ENCODE measurements around the gene LMO7.

LMO7 gene

DNA sequence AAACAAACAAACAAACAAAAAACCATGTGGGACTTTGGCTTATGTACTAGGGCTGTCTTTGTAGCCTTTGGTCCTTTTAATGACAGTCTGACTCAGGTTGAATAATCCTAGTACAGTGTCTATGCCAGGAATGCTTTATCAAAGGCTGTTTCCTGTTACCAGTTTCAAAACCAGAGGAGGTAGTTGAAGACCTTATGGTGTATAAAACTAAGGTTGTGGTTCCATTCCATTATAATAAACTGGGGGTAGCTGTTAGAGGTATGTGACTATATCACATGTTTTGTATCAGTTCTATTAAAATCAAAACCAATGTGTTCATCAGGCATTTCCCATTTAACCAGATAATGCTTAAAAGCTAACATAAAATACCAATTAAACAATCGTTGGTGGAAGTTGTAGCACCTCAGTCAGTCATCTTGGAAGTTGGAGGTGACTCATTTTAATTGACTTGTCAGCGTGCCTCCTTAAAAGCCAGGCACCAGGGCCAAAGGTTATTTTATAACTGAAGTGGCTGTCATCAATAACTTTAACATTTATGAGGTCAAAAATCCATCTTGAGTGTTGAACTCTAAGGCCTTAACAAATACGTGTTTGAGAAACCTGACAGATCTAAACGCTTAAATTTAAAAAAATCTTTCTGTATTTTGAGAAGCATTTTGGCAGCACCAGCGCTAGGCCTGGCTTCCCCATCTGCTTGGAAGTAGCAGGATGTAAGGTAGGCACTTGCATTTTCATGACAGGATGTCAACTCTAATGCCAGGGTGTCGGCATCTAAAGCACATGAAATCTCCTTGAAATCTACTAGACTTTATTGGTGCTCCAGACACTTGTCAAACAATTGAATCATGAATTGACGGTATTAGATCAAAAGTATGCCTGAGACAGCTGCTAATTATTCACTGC, 162.5 kb downstream of the LMO7 start:
- DNase-seq (ENCODE audit: low read depth in 4 of 4, low spot score in 1 of 4), result no peak

DNA sequence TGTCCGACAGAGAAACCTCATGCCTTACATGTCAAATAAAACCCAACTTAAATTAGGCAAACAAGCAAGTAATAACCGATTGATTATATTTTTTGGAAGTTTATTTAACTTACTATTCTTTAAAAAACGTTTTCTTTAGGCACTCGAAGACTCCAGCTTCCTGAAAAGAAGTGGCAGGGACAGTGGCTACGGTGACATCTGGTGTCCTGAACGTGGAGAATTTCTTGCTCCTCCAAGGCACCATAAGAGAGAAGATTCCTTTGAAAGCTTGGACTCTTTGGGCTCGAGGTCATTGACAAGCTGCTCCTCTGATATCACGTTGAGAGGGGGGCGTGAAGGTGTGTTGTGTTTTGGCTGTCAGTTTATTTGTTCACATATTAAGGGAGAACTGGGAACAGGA, 164.4 kb downstream of the LMO7 start:
- DNase-seq (ENCODE audit: low read depth in 4 of 4, low spot score in 1 of 4), result no peak

DNA sequence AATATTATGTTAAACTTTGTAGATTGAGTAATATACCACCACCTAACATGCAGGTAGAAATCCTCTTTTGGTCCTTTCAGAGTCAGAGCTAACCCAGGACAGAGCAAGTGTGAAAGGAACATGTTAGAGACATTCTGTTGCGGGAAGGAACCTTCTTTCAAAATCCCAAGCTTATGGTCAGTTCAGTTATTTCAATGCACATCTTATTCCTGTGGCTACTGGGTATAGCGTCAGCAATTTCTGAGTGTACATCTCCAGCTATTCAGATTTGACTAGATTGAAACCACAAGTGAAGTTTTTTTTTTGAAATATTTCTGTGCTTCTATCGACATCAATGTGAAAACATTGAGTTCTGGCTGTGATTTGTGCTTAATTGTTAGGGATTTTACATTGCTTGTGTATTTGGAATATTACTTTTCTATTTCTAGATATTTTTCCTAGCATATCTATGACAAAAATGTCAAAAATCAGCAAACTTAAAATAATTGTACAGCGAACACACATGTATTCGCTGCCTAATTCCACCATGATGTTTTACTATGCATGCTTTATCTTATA, 165.3 kb downstream of the LMO7 start:
- DNase-seq (ENCODE audit: low read depth in 4 of 4, low spot score in 1 of 4), result no peak

DNA sequence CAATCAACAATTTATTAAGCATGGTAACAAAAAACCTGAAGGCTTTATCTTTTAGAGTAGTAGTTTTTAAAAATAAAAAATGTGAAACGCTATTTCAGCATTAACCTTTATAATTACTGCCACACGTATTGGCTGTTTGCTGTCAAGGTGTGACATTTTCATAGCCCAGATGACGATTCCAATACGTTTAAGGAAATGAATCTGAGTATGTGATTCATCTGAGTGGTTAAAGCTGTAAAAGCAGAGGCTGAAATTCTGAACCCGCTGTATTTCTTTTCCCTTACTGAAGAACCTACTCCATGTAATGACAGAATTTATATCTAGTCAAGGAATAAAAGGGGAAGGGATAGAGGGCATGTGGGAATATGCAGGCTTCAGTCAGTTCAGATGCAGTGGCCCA, 166.0 kb downstream of the LMO7 start:
- no peak for DNase-seq (ENCODE audit: low read depth in 4 of 4, low spot score in 1 of 4)

DNA sequence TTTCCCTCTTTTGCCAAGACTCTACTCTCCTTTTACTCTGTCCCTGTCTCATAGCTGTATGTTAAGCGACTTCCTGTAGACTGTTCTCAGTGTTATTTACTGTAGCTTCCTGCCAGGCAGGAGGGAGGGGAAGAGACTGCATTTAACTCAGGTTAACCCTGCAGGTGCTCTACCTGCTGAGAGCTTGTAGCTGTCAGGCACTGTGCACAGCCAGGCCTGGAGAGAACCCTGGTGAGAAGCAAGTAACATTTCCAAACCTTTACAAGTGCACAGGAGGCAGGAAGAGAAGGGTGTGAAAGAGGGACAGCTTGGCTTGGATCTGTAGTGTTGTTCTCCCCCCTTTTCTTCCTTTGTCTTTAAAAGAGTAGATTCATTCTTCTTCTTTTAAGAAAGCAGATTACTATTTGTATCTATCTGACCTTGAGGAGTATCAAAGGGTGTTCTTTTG, 167.1 kb downstream of the LMO7 start:
- no peak for DNase-seq (ENCODE audit: low read depth in 4 of 4, low spot score in 1 of 4)

DNA sequence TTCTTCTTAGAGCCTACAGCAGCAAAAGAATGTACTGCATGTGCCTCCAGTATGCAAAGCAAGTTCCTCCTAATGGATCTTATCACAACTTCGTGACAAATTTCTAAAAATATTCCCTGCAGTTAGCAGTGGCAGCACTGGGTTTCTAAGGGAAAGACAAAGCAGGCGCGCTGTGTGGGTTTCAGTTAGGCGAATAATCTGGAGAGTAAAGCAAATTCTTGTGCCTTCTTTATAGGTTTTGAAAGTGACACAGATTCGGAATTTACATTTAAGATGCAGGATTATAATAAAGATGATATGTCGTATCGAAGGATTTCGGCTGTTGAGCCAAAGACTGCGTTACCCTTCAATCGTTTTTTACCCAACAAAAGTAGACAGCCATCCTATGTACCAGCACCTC, 167.9 kb downstream of the LMO7 start:
- no peak for DNase-seq (ENCODE audit: low read depth in 4 of 4, low spot score in 1 of 4)

DNA sequence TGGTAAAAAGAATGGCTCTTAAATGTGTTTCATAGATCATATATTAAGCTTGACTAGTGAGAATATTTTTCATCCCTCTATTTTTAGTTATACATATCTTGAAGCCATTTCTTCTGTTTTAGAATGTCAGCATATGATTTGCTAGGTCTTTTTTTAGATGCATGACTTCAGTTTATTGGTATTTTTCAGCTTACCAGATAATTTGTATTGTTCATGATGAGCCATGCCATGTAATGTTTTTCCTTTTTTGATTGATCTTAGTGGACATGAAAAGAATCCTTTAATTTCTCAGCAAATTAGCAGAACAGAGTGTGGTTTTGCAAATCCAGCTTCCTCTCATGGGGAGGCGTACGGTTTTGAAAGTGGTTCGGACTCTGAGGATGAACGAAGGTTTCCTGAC, 168.5 kb downstream of the LMO7 start:
- no peak for DNase-seq (ENCODE audit: low read depth in 4 of 4, low spot score in 1 of 4)

DNA sequence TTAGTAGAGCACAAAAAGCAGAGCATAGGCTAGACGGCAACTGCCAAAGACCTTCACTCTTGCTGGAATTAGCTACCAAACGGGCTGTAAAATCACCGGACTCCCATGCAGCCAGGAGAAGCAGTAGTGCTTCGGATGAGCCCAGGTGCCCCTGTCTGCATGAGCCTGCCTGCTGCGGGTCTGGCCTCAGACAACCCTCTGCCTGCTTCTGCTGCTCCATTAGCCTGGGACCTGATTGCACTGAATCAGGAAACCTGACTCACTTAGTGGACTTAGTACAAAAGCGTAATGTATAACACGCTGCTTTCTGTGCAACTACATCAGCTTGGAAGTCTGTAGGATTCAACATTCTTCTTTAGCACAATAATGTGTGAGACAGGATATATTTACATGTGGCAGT, 170.0 kb downstream of the LMO7 start:
- DNase-seq (ENCODE audit: low read depth in 4 of 4, low spot score in 1 of 4), result no peak

DNA sequence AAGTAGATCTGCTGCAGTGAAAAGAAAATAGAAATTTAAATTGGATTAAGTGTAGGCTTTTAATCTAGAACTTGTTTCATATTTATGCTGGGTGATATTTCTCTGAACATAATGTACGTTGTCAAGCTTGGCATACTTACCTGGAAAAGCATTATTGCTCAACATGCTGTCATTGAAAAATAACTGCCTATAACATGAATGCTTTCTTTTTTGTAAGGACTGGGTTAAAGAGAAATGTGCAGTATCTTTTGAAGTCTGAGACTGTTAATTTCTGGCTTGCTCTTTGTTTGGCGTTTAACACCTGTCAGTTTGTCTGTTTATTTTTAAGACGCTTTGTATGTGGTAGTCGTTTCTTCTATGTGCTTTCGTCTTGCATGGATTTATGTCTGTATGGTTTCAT, 175.2 kb downstream of the LMO7 start:
- DNase-seq (ENCODE audit: low read depth in 4 of 4, low spot score in 1 of 4), result no peak

DNA sequence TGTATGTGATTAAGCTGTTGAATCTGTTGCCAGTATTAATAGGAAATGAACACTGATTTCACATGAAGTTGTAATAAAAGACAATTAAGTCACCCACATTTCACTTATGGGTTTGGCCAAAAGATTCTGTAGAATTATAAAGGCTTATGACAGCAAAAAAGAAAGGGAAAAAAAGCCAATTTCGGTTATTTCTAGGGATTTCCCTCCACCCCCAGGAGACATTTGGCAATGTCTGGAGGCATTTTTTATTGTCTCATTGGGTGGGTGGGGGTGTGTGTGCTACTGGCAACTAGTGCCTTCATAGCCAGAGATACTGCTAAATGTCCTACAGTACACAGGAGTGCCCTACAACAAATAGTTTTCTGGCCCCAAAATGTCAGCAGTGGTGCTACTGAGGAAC, 175.7 kb downstream of the LMO7 start:
- no peak for DNase-seq (ENCODE audit: low read depth in 4 of 4, low spot score in 1 of 4)

DNA sequence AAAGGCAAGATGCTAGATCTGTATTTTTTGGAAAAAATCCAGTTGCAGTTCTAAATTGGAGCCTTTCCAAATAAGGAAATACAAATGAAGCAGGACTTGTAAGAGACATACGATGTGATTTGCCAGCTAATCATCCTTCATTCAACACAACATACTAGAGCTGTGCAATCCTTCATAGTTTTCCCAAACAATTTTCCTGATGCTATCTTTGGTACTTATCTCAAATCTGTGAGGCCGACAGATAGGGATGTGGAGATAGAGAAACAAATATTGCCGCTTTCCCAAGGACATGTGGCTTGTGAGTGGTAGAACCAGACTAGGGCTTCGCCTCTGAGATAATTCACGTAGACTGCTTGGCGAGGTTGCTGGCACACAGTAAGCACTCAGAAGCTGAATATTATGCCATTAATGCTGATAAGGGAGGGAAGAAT, 176.6 kb downstream of the LMO7 start:
- no peak for DNase-seq (ENCODE audit: low read depth in 4 of 4, low spot score in 1 of 4)

DNA sequence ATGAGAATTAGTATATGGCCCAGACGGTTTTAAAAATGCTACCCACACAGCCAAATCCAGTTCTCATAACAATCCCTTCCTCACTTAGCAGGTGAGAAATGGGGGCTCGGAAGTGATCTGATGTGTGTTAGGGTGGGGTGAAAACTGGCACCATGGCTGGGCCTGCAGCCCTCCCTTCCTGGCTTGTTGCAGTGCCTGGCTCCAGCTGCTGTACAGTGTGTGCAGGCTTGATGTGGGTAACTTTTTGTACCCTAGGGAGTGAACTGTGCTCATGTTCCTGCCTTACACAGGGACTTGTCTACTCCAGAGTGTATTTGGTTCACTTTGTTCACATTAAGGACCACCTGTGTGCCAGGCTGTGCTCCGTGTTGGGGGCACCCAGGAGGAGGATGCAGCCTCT, 177.2 kb downstream of the LMO7 start:
- no peak for DNase-seq (ENCODE audit: low read depth in 4 of 4, low spot score in 1 of 4)

DNA sequence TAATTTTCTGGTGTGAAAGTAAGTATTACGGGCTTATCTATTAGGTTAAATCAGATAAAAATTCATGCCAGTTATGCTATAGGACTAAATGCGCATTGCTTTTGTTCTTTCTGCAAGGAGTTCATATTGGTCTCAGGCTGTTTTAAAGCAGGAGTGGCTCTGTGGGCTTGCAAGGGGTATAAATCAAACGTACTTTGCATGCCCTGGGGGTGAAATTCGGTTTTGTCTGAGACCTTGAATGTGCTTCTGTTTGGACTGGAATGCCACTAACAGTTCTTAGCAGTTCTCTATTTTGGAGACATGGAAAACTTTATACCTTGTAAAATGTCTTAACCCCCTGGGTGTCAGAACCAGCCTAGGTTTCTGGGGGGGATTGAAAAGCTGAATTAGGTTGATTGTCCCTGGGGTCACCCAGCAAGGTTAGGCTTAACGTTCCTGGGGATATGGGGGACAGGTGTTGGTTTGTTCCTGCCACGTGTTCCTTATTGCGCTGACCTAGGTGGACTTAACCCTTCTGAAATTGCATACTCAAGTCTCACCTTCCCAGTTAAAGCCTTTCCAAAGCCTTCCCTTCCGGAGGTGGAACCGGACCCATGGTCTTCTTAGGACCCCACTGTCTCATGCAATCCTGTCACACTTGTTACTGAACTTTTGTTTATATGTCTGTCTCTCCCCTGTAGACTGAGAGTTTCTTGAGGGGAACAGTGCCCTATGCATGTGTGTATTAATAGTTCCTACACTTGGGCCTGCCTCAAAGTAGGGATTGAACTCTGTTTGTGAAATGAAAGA, 182.2 kb downstream of the LMO7 start:
- no peak for DNase-seq (ENCODE audit: low read depth in 4 of 4, low spot score in 1 of 4)

DNA sequence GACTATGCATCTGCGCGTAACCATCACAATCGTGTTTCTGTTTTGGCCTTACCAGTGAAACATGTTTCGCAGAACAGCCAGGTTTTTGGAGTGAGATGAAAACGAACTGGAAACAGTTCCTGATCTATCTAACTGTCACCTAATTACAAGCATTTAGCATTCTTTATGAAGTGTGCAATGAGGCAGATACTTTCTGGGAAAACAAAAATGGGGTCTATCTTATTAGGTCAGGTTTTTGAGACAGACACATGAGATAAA, 182.8 kb downstream of the LMO7 start:
- DNase-seq (ENCODE audit: low read depth in 4 of 4, low spot score in 1 of 4), result no peak

DNA sequence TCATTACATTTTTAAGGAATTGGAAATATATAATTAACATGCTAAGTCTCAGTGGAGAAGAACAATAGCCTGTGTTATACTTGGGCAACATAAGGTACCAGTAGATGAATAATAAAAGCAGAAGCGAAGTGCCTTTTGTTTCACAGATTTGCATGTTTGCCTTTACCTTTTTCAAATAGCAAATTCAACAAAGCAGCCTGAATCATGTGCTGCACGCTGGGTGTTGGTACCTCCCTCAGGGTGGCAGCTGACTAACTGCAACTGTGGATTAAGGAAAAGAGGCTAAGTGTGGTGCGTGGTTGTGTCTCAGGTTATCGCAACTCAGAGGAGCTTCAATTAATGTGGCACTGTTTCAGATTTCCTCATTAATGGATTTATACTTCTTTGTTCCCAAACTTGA, 189.0 kb downstream of the LMO7 start:
- no peak for DNase-seq (ENCODE audit: low read depth in 4 of 4, low spot score in 1 of 4)

DNA sequence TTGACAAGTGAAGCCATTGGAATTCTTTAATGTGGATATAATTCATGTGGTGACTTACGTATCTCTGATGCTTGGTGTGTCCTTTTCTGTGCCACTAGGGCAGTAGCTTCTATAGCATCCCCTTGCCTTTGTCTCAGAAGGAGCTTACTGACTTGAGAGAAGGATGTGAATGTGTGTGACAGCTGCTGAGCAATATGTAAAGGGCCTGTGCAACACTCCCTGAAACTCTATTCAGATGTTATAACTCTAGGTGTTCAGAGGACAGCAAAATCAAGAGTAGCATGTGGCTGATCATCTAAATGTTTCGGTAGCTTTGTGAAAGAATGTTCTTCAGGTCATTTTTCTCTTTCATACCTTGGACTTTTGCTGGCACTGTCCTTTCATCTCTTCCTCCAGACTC, 189.5 kb downstream of the LMO7 start:
- DNase-seq (ENCODE audit: low read depth in 4 of 4, low spot score in 1 of 4), result no peak

DNA sequence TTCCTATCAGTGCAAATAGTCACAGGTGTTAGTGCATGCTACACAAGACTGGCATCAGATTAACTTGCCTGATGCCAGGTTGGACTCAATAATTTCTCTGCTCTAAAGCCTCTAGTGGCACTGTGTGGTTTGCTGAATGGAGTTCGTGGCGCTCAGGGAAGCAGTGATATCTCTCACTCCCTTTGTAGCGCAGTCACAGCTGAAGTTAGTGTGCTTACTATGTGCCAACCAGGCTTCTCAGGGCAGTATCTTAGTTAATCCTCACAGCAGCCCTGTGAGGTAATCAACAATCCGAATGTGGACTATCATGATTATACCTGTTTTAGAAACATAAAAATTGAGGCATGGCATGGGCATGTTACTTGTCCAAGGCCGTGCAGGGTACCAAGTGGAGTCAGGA, 190.3 kb downstream of the LMO7 start:
- DNase-seq (ENCODE audit: low read depth in 4 of 4, low spot score in 1 of 4), result no peak

DNA sequence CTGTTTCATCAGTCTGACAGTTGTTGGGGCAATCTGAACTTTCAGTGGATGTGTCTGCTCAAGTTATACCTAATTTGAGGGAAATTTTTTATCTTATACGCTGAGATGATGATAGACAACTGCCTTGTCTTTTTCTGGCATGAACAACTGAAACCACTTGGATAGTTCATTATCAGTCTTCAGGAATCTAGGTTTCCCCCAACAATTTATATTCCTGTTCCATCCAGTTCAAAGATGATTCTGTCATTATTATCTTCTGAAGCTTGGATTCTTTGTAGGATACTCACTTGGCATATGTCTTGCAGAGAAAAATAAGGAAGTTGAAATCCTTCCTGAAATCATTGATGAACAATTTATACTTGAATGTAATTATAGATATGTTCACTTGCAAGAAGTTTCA, 193.7 kb downstream of the LMO7 start:
- DNase-seq (ENCODE audit: low read depth in 4 of 4, low spot score in 1 of 4), result no peak

DNA sequence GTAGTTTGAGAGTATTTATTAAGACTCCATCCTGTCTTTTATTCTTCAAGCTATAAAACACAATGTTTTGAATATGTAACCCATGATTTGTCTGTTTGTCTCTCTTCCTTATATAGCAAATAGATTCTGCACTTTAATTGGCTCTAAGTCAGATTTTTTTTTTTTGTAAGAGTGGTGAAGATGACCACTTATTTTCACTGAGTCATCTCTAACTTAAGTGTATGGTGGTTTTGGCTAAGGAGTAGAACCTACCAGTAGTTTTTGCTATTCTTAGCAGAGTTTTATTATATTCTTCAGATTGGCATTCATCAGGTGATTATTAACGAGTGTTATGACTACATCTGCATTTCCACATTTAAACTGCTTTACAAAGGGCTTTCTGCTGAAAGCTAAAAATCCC, 194.7 kb downstream of the LMO7 start:
- DNase-seq (ENCODE audit: low read depth in 4 of 4, low spot score in 1 of 4), result no peak

DNA sequence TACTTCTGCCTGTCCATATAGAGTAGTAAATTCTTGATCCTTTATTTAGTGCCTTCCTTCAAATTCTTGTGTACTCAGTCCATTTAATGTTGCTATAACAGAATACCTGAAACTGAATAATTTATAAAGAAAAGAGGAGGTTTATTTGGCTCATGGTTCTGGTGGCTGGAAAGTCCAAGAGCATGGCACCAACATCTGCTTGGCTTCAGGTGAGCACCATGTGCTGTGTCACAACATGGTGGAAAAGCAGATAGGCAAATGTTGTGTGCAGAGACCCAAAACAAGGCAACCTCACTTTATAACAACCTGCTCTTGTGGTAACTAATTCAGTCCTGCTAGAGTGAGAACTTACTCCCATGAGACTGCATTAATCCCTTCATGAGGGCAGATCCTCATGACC, 195.3 kb downstream of the LMO7 start:
- no peak for DNase-seq (ENCODE audit: low read depth in 4 of 4, low spot score in 1 of 4)

DNA sequence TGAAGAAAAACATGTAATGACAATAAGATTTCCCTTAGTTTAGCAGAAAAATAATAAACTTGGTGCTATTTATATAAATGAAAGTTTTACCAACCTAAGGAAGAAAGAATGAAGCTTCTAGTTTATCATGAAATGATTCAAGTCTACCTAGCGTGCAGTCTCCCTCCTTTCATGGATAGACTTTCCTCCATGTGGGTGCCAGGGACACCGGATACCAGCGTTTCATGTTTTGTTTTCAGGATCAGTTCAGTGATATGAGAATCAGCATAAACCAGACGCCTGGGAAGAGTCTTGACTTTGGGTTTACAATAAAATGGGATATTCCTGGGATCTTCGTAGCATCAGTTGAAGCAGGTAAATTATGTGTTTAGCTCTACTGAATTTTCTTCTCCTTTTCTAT, 196.7 kb downstream of the LMO7 start:
- no peak for DNase-seq (ENCODE audit: low read depth in 4 of 4, low spot score in 1 of 4)

DNA sequence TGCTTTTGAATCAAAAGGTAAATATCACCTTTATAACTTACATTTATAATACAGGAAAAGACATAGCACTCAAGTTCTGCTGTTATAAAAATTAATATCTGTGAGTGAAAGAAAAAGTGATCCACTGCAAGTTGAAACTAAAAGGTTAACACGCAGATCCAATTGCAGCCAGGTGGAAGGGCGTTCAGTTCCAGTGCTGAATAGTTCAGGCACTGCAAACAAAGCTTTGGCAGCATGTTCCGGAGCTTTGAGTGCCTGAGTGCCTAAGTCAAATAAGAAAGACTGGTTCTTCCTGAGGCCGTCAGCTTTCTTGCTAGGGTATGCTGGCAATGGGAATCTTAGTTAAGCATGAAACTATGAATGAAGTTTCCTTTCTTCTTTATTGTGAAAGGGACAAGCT, 200.3 kb downstream of the LMO7 start:
- DNase-seq (ENCODE audit: low read depth in 4 of 4, low spot score in 1 of 4), result no peak

Data from stimulated activated CD4-positive, alpha-beta T cell treated with anti-CD3 and anti-CD28 coated beads, Interleukin-1b, Interleukin-23, amount 100 ng/mL, for 24 hours (primary cell).